Common myeloid progenitor, CD34-positive (primary cell): ENCODE results near the gene TENM4.

ENCODE experiments used
- CTCF ChIA-PET: fragments of 350-600 bp; sonication (Branson Sonifier 250); formaldehyde crosslinking; loops from one replicate; lab custom pipeline; 2021; ENCODE audit warnings: antibody characterized with exemption; lab: Charles Lee
- POLR2A ChIA-PET: fragments of 350-600 bp; sonication (Branson Sonifier 250); formaldehyde crosslinking; loops from one replicate; lab custom pipeline; 2021; ENCODE audit warnings: antibody characterized with exemption; lab: Charles Lee
- DNase-seq, 3 donors: peaks; one replicate each; pipeline versions ENCODE4 v3.0.0 to v3.0.0-alpha.2; 2013
- H3K27ac ChIP-seq, 2 experiments: 1 replicate in 1 of 2; 2 replicates in 1 of 2; pipeline ENCODE4 v1.7.0; 2013; ENCODE audit warnings: inconsistent platforms in 2 of 2, low read length in 2 of 2, mild to moderate bottlenecking in 2 of 2, low read depth in 1 of 2, moderate library complexity in 1 of 2; ENCODE audit not compliant: severe bottlenecking in 2 of 2, insufficient read depth in 1 of 2, poor library complexity in 1 of 2
- H3K27me3 ChIP-seq, 5 experiments: replicated peaks in 2 of 5; 1 replicate in 3 of 5; 2 replicates in 2 of 5; pipeline versions ENCODE4 v1.6.1 to v1.7.0; 2013; ENCODE audit warnings: low read length in 4 of 5, mild to moderate bottlenecking in 2 of 5, moderate library complexity in 2 of 5, inconsistent platforms in 1 of 5; ENCODE audit not compliant: insufficient read depth in 5 of 5, control insufficient read depth in 4 of 5
- H3K36me3 ChIP-seq, 4 experiments: 1 replicate in 2 of 4; 2 replicates in 2 of 4; pipeline versions ENCODE4 v1.6.1 to v1.7.0; 2013; ENCODE audit warnings: low read length in 3 of 4, control low read depth in 1 of 4, mild to moderate bottlenecking in 1 of 4; ENCODE audit not compliant: control insufficient read depth in 4 of 4, insufficient read depth in 4 of 4
- H3K4me1 ChIP-seq, 4 experiments: 1 replicate in 3 of 4; 2 replicates in 1 of 4; pipeline versions ENCODE4 v1.6.1 to v1.7.1; 2013; ENCODE audit warnings: low read length in 3 of 4, mild to moderate bottlenecking in 3 of 4, control low read depth in 1 of 4, inconsistent platforms in 1 of 4, moderate library complexity in 1 of 4; ENCODE audit not compliant: control insufficient read depth in 4 of 4, insufficient read depth in 4 of 4; ENCODE audit errors: control extremely low read depth in 1 of 4
- H3K4me3 ChIP-seq, 7 experiments: 1 replicate in 4 of 7; 2 replicates in 3 of 7; pipeline versions ENCODE4 v1.5.1 to v1.7.0; 2013; ENCODE audit warnings: mild to moderate bottlenecking in 7 of 7, low read length in 6 of 7, moderate library complexity in 6 of 7, inconsistent platforms in 2 of 7, low read depth in 2 of 7, control low read depth in 1 of 7; ENCODE audit not compliant: insufficient read depth in 4 of 7, control insufficient read depth in 1 of 7; ENCODE audit errors: extremely low read depth in 1 of 7
- H3K9me3 ChIP-seq, 5 experiments: 1 replicate in 4 of 5; 2 replicates in 1 of 5; pipeline versions ENCODE4 v1.6.1 to v1.7.1; 2013; ENCODE audit warnings: low read length in 4 of 5, mild to moderate bottlenecking in 2 of 5, inconsistent platforms in 1 of 5, low read depth in 1 of 5, moderate library complexity in 1 of 5; ENCODE audit not compliant: control insufficient read depth in 4 of 5, insufficient read depth in 2 of 5; ENCODE audit errors: control extremely low read depth in 1 of 5
- WGBS: methylation state at CpG from one replicate; pipeline ENCODE4 v1.1.5; 2013; ENCODE audit not compliant: insufficient coverage; 5-methylcytosine and 5-hydroxymethylcytosine counted together

TENM4 gene

DNA sequence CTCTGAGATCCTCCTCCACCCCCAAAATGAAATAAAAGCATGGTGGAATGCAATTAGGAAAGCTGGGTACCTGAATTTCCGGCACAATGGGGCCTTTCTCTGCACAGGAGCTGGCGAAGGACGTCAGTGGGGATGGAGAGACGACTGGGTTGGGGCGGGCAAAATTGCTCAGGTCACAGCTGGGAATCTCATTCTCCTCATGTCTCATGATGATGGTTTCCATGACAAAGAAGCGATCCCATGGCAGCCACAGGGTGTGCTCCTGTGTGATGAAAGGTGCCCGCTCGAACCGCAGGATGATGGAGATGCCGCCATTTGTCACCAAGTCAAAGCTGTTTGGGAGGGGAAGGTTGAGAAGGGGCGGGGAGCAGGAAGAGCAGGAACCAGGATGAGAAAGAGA lies 708.6 kb downstream of the TENM4 start:
- CTCF ChIA-PET: interaction anchor here (0.9 kb wide), 1 partner anchor 8 kb away, joined by 3 read pairs; no protein-coding TSS in a partner anchor
- Histone ChIP-seq H3K9me3 (no peaks in the 10 kb centered on the region), H3K36me3 (no peaks in the 10 kb centered on the region), H3K4me3 (no peak overlapping the region), H3K27me3 (peaks cover 0 to 3% (median 0%) of the 10 kb centered on the region in 5 experiments), H3K27ac (no peak overlapping the region), H3K4me1 (peaks cover 0 to 10% (median 2%) of the 10 kb centered on the region in 4 experiments)
- WGBS: 97% methylated on average over 9 of the region's 11 CpGs
- POLR2A ChIA-PET: no interaction called here
- no peak for DNase-seq

GRCh38 chr11:78731027-78731426 lies 709.8 kb downstream of the TENM4 start:
- WGBS: 100% methylated on average over 3 of the region's 5 CpGs
- H3K9me3 ChIP-seq: no peaks in the 10 kb centered on the region
- H3K4me3 ChIP-seq: no peak overlapping the region
- H3K36me3 ChIP-seq: no peaks in the 10 kb centered on the region
- ChIA-PET POLR2A (no interaction called here), CTCF (interaction anchor here (1.3 to 1.5 kb wide), 2 partner anchors 17 to 86 kb away, joined by 3 to 6 read pairs; no protein-coding TSS in a partner anchor)
- peaks cover 0 to 3% (median 0%) of the 10 kb centered on the region in 5 experiments for H3K27me3 ChIP-seq
- no peak overlapping the region for H3K27ac ChIP-seq
- DNase-seq: no peak
- H3K4me1 ChIP-seq: peaks cover 0 to 10% (median 2%) of the 10 kb centered on the region in 4 experiments

DNA sequence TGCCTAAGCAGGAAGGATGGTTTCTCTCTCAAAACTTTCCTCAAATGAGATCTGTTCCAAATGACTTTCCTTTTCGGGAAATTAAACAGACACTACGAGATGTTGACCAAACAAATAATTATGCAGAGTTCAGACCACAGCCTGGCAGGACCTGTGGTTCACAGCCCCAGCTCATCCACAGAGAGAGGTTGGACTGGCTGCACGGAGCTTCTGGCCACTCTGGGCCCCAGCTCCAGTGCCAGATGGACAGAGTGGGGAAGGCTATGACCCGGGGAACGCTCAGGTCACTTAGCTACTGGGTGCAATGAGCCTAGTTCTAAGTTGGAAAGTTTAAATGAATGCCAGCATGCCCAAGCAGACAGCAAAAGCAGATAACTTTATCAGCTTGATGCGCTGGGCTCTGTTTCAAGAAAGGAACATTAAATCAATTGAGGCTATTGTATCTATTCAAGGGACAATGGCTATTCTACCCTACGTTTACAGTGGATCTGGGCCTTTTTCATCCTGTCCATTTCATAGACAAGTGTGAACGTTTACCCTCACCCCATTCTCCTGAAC lies 710.5 kb downstream of the TENM4 start:
- CTCF ChIA-PET: interaction anchor here (1.3 to 1.5 kb wide), 2 partner anchors 17 to 85 kb away, joined by 3 to 6 read pairs; no protein-coding TSS in a partner anchor
- Histone ChIP-seq H3K27me3 (peaks cover 0 to 3% (median 0%) of the 10 kb centered on the region in 5 experiments), H3K4me3 (no peak overlapping the region), H3K9me3 (no peaks in the 10 kb centered on the region), H3K4me1 (peaks cover 0 to 10% (median 2%) of the 10 kb centered on the region in 4 experiments), H3K36me3 (no peaks in the 10 kb centered on the region), H3K27ac (no peak overlapping the region)
- WGBS: 88% methylated on average over 8 of the region's 8 CpGs
- no peak for DNase-seq
- POLR2A ChIA-PET: no interaction called here

DNA sequence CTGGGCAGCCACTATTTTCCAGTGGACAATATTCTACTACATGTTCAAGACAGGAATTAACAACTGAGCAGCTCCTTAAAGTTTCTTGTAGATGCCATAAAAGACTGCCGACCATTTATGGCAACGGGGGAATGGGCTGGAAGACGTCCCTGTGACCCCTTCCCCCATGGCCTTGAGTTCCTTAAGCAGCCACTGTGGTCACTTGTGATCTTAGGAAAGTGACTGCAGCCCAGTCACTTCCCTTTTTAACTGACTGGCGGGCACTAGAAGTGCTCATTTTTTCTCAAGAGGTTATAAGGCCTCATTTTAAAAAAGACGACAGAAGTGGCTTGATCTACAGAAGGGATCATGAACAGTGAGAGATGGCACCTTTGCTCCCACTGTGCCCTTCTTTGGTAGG lies 713.0 kb downstream of the TENM4 start:
- ChIA-PET CTCF (interaction anchor here (0.8 to 1.3 kb wide), 2 partner anchors 12 to 81 kb away, joined by 3 to 5 read pairs; no protein-coding TSS in a partner anchor), POLR2A (no interaction called here)
- 3% methylated on average over 5 of the region's 5 CpGs for WGBS
- H3K27ac ChIP-seq: no peak overlapping the region
- no peaks in the 10 kb centered on the region for H3K36me3 ChIP-seq
- peak; percentile 7 to 69 (median 56) for DNase-seq
- H3K9me3 ChIP-seq: no peaks in the 10 kb centered on the region
- peaks cover 0 to 11% (median 2%) of the 10 kb centered on the region in 4 experiments for H3K4me1 ChIP-seq
- peaks cover 0 to 6% (median 0%) of the 10 kb centered on the region in 5 experiments for H3K27me3 ChIP-seq
- no peak overlapping the region for H3K4me3 ChIP-seq

DNA sequence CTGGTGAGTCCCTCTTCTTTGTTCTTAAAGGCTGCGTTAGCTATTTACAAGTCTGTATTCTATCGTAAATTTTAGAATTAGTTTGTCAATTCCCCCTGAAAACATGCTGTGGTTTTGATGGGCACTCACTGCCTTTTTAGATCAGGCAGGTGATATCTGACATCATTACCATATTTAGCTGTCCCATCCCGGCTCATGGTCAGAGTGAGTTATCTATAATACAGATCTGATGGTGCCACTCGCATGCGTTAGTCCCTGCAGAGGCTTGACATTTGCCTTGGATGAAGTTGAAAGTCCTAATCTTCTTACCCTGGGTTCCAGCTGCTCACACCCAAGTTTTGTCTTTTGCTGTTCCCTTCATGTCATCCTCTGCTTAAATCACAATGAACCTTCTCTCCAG lies 715.6 kb downstream of the TENM4 start:
- ChIA-PET POLR2A (interaction anchor here (0.5 kb wide), 1 partner anchor 57 kb away, joined by 3 read pairs; no protein-coding TSS in a partner anchor), CTCF (no interaction called here)
- H3K4me1 ChIP-seq: peaks cover 0 to 13% (median 2%) of the 10 kb centered on the region in 4 experiments
- peaks cover 0 to 6% (median 0%) of the 10 kb centered on the region in 5 experiments for H3K27me3 ChIP-seq
- H3K4me3 ChIP-seq: no peak overlapping the region
- H3K36me3 ChIP-seq: no peaks in the 10 kb centered on the region
- H3K9me3 ChIP-seq: no peaks in the 10 kb centered on the region
- no peak overlapping the region for H3K27ac ChIP-seq
- 96% methylated on average over 4 of the region's 5 CpGs for WGBS
- no peak for DNase-seq

GRCh38 chr11:78722786-78723185 lies 718.0 kb downstream of the TENM4 start:
- Histone ChIP-seq H3K27me3 (peaks cover 0 to 4% (median 0%) of the 10 kb centered on the region in 5 experiments), H3K27ac (no peak overlapping the region), H3K4me1 (peaks cover 0 to 7% (median 1%) of the 10 kb centered on the region in 4 experiments), H3K36me3 (no peaks in the 10 kb centered on the region), H3K9me3 (no peaks in the 10 kb centered on the region), H3K4me3 (no peak overlapping the region)
- POLR2A ChIA-PET: no interaction called here
- WGBS: 95% methylated on average over 5 of the region's 5 CpGs
- DNase-seq: no peak
- CTCF ChIA-PET: interaction anchor here (1.0 to 1.4 kb wide), 4 partner anchors 10 to 78 kb away, joined by 3 to 6 read pairs (median 4); no protein-coding TSS in a partner anchor

GRCh38 chr11:78720281-78720989 lies 720.4 kb downstream of the TENM4 start:
- H3K27me3 ChIP-seq: peaks cover 0 to 4% (median 0%) of the 10 kb centered on the region in 5 experiments
- CTCF ChIA-PET: interaction anchor here (7.8 kb wide), 1 partner anchor 74 kb away, joined by 85 read pairs; no protein-coding TSS in a partner anchor
- no peaks in the 10 kb centered on the region for H3K9me3 ChIP-seq
- no peak overlapping the region for H3K4me3 ChIP-seq
- no peak for DNase-seq
- H3K27ac ChIP-seq: no peak overlapping the region
- no peaks in the 10 kb centered on the region for H3K36me3 ChIP-seq
- peaks cover 0 to 3% (median 0%) of the 10 kb centered on the region in 4 experiments for H3K4me1 ChIP-seq
- POLR2A ChIA-PET: no interaction called here
